Lung (tissue), 12 donors: ENCODE results near the gene THEMIS2. TPM values are rescaled to one million over a fixed set of nuclear protein-coding genes. Genes with fewer than 3 reads are reported as not detected.

Experiments used
- ATAC-seq: fragments of 200-7000 bp; cut with Tn5 transposase; one replicate; pipeline ENCODE4 v1.9.1; 2020; ENCODE audit warnings: moderate number of reproducible peaks; ENCODE audit not compliant: insufficient read depth, low FRiP score
- DNase-seq, 3 donors: peaks; one replicate each; pipeline ENCODE4 v3.0.0-alpha.2; 2013 to 2017
- H3K27ac ChIP-seq, 2 donors: one replicate each; pipeline ENCODE4 v1.5.1; 2013; ENCODE audit warnings: mild to moderate bottlenecking in 2 of 2, moderate library complexity in 2 of 2, control low read depth in 1 of 2, inconsistent platforms in 1 of 2, low read depth in 1 of 2, low read length in 1 of 2
- H3K27me3 ChIP-seq, 3 donors: one replicate each; pipeline ENCODE4 v1.5.1; 2013; ENCODE audit warnings: low read length in 2 of 3; ENCODE audit not compliant: control insufficient read depth in 3 of 3, insufficient read depth in 3 of 3
- H3K36me3 ChIP-seq, 4 donors: one replicate each; pipeline ENCODE4 v1.5.1; 2013; ENCODE audit warnings: low read length in 4 of 4, mild to moderate bottlenecking in 1 of 4, moderate library complexity in 1 of 4; ENCODE audit not compliant: control insufficient read depth in 4 of 4, insufficient read depth in 4 of 4
- H3K4me1 ChIP-seq, 5 donors: one replicate each; pipeline ENCODE4 v1.5.1; 2013; ENCODE audit warnings: low read length in 5 of 5, mild to moderate bottlenecking in 2 of 5, moderate library complexity in 1 of 5; ENCODE audit not compliant: control insufficient read depth in 5 of 5, insufficient read depth in 5 of 5
- H3K4me3 ChIP-seq: one replicate; pipeline ENCODE4 v1.5.1; 2013; ENCODE audit warnings: mild to moderate bottlenecking, control low read depth, moderate library complexity
- H3K9ac ChIP-seq, 2 donors: one replicate each; pipeline ENCODE4 v1.5.1; 2013; ENCODE audit warnings: low read length in 2 of 2, control low read depth in 1 of 2; ENCODE audit not compliant: insufficient read depth in 1 of 2
- H3K9me3 ChIP-seq, 4 donors: one replicate each; pipeline ENCODE4 v1.5.1; 2013; ENCODE audit warnings: low read length in 3 of 4, mild to moderate bottlenecking in 1 of 4, moderate library complexity in 1 of 4; ENCODE audit not compliant: control insufficient read depth in 4 of 4, insufficient read depth in 3 of 4
- WGBS, 2 donors: extraction: QIAGEN DNeasy Blood & Tissue Kit; methylation state at CpG; one replicate each; pipeline ENCODE4 v1.1.7; 2013; 5-methylcytosine and 5-hydroxymethylcytosine counted together
- polyA plus RNA-seq, 2 donors: library from polyadenylated mRNA; stranded (reverse); fragments of 200-250 nt; gene quantifications; one replicate each; pipeline ENCODE4 v1.2.1, GENCODE V29; 2013
- total RNA-seq, 2 donors: library from RNA; depleted of rRNA in 1 of 2; stranded (reverse); fragments of >200 nt in 1 of 2; gene quantifications; one replicate each; pipeline ENCODE4 v1.2.1, GENCODE V29; 2014 to 2021
- TF ChIP-seq, protein P1 (sequence below): IDR thresholded peaks from 2 replicates; pipeline ENCODE4 v1.5.1; 2012; ENCODE audit warnings: mild to moderate bottlenecking; ENCODE audit errors: control extremely low read depth, extremely low read depth
- donor health status: control.
- donor health status: control.
- donor health status: Bipolar disorder and iron deficiency.
- donor health status: healthy.
- donor health status: DM: yes; HTN: yes; CAD: no.

Gene THEMIS2
- total and polyA plus RNA-seq, 4 donors = 21.3 to 153 (median 71.8) TPM

DNA sequence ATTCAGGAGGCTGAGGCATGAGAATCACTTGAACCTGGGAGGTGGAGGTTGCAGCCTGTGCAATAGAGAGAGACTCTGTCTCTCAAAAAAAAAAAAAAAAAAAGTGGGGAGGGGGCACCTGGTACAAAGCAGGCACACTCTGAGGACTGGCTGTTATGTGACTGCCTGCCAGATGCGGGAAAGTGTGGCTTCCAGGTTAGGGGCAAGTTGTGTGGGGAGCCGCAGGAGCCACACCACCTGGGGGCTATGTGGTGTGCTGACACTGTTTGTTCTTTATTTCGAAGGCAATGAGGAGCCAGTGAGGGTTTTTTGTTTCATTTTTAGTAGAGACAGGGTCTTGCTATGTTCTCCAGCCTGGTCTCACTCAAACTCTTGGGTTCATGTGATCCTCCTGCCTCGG lies 5.7 kb downstream of the THEMIS2 start:
- Histone ChIP-seq H3K27ac (no peak overlapping the region), H3K4me3 (no peak overlapping the region), H3K9ac (no peak overlapping the region), H3K9me3 (no peaks in the 10 kb centered on the region), H3K36me3 (peaks cover 0 to 8% (median 0%) of the 10 kb centered on the region in 4 donors), H3K27me3 (peaks cover 0 to 1% (median 0%) of the 10 kb centered on the region in 3 donors), H3K4me1 (no peaks in the 10 kb centered on the region)
- no peak for DNase-seq
- TF ChIP-seq, protein P1, sequence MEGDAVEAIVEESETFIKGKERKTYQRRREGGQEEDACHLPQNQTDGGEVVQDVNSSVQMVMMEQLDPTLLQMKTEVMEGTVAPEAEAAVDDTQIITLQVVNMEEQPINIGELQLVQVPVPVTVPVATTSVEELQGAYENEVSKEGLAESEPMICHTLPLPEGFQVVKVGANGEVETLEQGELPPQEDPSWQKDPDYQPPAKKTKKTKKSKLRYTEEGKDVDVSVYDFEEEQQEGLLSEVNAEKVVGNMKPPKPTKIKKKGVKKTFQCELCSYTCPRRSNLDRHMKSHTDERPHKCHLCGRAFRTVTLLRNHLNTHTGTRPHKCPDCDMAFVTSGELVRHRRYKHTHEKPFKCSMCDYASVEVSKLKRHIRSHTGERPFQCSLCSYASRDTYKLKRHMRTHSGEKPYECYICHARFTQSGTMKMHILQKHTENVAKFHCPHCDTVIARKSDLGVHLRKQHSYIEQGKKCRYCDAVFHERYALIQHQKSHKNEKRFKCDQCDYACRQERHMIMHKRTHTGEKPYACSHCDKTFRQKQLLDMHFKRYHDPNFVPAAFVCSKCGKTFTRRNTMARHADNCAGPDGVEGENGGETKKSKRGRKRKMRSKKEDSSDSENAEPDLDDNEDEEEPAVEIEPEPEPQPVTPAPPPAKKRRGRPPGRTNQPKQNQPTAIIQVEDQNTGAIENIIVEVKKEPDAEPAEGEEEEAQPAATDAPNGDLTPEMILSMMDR = no peak
- 86 to 89% methylated on average over 4 of the region's 4 CpGs for WGBS, 2 donors
- ATAC-seq = no peak

- DNase-seq = no peak
- ATAC-seq = no peak
- Histone ChIP-seq H3K9ac (no peak overlapping the region), H3K9me3 (no peaks in the 10 kb centered on the region), H3K4me1 (no peaks in the 10 kb centered on the region), H3K4me3 (no peak overlapping the region), H3K27ac (no peak overlapping the region), H3K36me3 (peaks cover 0 to 14% (median 0%) of the 10 kb centered on the region in 4 donors), H3K27me3 (no peaks in the 10 kb centered on the region)
- WGBS, 2 donors = 53 to 59% methylated on average over 8 of the region's 8 CpGs
- TF ChIP-seq, protein P1 = no peak
Measured at GRCh38 chr1:27878787-27879335, 6.5 kb downstream of the THEMIS2 start.

DNA sequence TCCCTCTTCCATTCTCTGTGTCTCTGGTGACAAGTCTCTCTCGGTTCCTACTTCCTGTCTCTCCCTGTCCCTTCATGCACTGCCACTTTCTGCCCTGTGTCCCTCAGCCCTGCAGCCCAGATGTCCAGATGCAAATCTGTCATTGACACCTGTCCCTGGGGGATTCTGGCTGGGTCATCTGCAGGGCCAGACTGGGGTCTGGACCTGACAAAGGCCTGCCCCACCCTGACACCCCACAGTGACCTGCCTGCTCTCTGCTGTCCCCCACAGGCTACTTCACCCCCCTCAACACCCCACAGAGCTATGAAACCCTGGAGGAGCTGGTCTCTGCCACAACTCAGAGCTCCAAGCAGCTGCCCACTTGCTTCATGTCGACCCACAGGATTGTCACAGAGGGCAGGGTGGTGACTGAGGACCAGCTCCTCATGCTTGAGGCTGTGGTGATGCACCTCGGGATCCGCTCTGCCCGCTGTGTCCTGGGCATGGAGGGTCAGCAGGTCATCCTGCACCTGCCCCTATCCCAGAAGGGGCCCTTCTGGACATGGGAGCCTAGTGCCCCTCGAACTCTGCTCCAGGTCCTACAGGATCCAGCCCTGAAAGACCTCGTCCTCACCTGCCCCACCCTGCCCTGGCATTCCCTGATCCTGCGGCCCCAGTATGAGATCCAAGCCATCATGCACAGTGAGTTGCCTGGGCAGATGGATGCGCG lies 7.2 kb downstream of the THEMIS2 start:
- Histone ChIP-seq H3K27ac (no peak overlapping the region), H3K4me1 (no peaks in the 10 kb centered on the region), H3K27me3 (no peaks in the 10 kb centered on the region), H3K9ac (no peak overlapping the region), H3K36me3 (peaks cover 0 to 15% (median 0%) of the 10 kb centered on the region in 4 donors), H3K4me3 (no peak overlapping the region), H3K9me3 (no peaks in the 10 kb centered on the region)
- DNase-seq (no peak), ATAC-seq (no peak)
- WGBS, 2 donors = 83 to 84% methylated on average over 10 of the region's 10 CpGs
- TF ChIP-seq, protein P1 = no peak
